NOMO-1 treated with dmso at 0.1 percent for 144 hours (cell line): ENCODE results near the gene THSD4.

Source experiments
- DNase-seq: peaks from one replicate; lab custom pipeline; 2025; ENCODE audit not compliant: unreplicated experiment; lab: John Stamatoyannopoulos, UW

THSD4 gene

DNA sequence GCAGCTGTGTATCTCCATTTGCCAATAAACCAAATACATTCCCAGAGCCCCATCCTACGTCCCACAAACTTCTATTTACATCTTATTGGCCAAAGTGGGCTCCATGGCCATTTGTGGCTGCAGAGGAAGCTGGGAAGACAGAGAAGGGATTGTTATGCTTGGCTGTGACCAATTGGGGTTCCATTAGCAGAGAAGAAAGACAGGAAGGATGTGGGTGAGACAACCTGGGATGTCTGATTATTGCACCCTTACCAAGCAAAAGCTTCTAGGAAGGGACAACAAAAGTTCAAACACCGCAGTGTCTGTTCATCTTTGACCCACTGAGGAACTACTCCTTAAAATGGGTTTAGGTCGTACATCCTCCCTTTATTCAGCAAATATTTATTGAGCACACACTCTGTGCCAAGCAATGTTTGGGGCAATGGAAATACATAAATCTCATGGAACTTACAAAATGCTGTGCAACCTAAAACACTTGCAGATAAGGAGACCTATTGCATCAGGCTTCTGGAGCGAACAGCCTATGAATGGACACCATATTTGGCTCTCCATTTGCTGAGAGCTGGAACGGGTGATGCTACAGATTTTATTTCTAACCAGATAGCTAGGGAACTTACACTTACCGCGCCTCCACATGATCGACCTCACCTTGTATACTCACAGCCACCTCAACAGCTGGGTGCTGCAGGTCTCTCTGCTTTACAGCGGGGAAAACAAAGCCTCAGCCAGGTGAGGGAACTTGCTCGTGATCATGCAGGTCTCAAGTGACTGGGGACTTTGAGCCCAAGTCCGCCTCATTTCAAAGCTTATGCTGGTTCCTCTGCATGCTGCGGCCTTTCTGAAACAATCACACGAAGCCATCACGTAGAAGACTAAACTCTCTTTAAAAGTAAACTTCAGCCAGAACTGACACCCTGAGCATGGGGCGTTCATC, 673.6 kb downstream of the THSD4 start:
- no peak for DNase-seq

DNA sequence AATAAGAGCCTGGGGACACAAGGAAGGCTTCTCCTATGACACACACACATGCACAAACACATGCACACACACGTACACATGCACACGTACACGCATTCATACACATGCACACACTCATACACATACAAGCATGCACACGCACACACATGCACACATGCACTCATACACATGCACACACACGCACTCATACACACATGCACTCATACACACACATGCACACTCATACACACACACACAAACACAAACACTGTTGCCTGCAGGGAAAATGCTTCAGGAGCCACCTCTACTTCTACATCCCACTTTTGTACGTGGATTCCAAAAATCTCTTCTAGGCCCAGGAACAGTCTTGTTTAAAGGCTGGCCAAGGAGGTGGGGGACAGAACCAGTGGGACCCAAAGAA, 674.3 kb downstream of the THSD4 start:
- DNase-seq: no peak

GRCh38 chr15:71790081-71790480, 674.8 kb downstream of the THSD4 start:
- DNase-seq: no peak

DNA sequence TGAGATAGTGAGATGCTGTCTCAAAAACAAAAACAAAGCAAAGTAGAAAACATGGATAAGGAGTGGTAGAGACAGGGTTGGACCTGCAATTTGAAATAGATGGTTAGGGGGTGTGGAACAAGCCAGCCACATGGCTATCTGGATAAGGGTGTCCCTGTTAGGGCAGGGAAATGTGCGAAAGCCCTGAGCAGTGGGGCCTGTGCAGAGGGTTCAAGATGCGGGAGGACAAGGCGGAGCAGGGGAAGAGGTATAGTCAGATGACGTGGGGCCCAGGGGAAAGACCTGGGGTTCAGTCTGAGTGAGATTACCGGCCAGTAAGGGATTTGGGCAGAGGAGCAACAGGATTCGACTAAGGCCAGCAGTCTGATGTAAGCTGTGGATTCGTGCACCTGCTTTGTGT, 676.7 kb downstream of the THSD4 start:
- no peak for DNase-seq

GRCh38 chr15:71792521-71792920, 677.2 kb downstream of the THSD4 start:
- no peak for DNase-seq

DNA sequence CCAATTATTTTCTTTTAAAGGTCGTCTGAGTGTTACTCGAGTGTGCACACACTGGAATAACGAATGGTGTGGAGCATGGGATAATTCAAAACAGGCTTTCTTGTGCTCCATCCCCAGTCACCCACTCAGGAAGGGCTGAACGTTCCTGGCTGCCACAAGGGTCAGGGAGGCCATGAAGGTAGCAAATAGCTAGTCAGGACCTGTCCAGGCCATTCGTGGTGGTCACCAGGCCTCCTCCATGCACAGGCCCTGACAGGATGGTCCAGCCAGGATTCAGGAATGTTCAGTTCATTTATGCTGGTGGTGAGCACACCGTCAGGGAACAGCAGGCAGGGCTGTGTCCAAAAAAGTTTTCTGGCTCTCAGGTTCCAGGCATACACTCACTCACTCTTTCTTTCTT, 683.4 kb downstream of the THSD4 start:
- no peak for DNase-seq

- DNase-seq: no peak
Measured at GRCh38 chr15:71800190-71800589, 684.9 kb downstream of the THSD4 start.

GRCh38 chr15:71800835-71801745, 685.8 kb downstream of the THSD4 start:
- no peak for DNase-seq

- DNase-seq: no peak
Measured at GRCh38 chr15:71801935-71802655, 686.8 kb downstream of the THSD4 start.

GRCh38 chr15:71802770-71803169, 687.5 kb downstream of the THSD4 start:
- peak; percentile 4 for DNase-seq

- DNase-seq: no peak
Measured at GRCh38 chr15:71804226-71804625, 689.0 kb downstream of the THSD4 start.

DNA sequence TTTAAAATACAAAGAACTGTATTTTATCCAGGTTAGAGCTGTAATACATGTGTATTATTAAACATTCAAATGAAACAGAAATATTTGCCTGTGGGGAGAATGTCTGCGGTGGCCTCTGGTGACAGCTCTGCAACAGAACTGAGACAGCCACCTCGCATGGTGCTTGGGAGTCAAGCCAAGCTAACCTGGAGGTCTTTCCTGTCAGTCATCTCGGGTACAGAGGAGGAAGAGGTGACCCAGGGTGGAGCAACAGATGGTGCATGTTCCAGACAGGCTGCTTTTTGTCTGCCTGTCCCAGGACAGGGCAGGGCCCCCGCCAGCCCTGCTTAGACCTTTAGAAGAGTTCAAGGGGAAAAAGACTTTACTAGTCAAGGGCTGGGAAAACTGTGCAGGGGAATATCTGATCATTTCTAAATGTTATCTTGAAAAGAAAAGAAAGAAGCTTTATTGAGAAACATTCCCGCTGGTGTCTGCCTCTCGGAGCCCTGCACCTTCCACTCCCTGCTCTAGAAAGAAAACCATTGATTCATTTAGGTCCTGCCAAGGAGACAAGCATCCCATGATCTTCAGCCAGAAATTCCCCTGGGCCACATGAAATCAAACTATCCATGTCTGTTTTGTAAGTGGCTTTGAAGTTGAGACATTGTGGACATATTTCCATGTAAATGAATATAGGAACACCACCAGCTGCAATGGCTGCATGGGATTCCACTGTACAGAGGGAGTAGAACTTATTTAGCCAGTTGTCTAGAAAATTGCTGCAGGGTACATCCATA, 689.6 kb downstream of the THSD4 start:
- no peak for DNase-seq

GRCh38 chr15:71806452-71806931, 691.2 kb downstream of the THSD4 start:
- DNase-seq: no peak

DNA sequence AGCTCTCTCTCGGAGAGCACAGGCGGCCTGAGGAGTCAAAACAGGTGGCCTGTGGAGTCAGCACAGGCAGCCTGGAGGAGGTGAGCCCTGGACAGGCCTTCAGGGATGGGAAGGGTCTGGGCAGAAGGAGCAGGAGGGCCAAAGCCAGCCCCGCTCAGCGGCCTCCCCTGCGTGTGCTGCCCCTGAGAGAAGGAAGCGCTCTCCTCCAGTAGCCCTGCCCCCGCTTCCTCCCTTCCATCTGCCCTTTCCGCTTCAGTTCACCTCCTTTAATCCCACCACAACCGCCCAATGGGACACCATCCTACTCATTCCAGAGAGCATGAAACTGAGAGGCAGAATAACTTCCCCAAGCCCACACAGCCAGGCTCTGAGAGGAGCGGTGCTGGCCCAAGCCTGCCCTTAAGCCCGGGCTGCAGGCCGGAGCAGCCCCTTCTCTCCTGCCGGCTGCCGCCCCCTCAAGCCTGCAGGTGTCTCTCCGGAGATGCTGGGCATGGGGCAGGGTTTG, 691.9 kb downstream of the THSD4 start:
- DNase-seq: no peak

GRCh38 chr15:71807691-71808091, 692.4 kb downstream of the THSD4 start:
- DNase-seq: no peak

DNA sequence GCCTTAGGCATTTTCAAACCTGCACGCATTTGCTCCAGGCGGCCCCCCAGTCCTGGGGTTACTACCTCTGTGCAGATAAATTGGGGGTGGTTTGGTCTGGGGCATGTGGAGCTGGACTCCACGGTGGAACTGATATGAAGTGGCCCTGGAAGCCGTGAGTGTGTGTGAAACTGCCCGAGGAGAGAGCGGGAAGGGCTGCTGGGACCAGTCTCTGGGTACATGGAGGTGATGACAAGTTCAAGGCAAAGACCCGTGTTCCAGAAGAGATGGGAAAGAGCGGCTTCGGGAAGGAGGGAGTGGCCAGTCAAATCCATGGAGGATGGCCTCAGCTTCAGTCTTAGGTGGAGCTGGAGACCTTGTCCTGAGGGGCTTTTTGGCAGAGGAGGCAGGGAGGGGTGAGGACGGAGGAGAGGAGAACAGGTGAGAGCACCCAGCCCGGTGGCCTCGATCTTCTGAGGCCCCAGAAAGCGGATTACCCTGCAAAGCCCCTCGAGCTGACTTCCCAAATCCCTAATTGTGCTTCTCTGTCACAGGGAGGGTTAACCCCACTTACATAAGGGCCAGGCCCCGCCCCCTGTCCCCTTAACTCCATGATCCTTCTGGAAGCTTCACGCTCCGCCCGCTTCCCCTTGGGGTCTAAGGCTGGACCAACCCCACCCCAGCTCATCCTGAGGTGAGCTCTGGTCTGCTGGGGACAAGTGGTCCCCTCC, 693.2 kb downstream of the THSD4 start:
- DNase-seq: no peak

GRCh38 chr15:71809346-71809745, 694.1 kb downstream of the THSD4 start:
- DNase-seq: no peak

GRCh38 chr15:71810256-71811035, 695.2 kb downstream of the THSD4 start, which contains the start of gene NR2E3:
TSS of gene NR2E3 (plus strand) at chr15:71810554. CDS start at chr15:71810744, 190 bp downstream.
- no peak for DNase-seq
